Measurements from ENCODE around the gene IMPDH1. TPM values are rescaled to one million over a fixed set of nuclear protein-coding genes. Genes with fewer than 3 reads are reported as not detected.

The IMPDH1 gene
- total RNA-seq, 1 donor = 39.7 TPM

DNA sequence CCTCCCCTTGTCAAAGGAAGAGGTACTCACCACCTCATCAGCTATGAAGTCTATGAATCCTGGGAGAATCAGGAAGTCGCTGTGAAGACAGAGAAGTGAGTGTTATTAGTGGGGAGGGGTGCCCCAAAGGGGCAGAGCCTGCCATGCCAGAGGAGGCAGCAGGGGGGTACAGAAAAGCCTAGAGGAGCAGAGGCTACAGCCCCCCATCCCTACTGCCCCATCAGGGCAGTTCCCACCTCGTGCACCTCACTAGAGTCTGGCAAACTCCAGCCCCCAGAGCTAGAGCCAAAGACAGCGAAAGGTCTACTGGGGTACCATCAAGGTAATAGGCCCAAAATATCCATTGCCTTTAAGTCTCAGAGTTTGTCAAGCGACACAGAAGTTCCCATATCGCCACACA lies 6.1 kb downstream of the IMPDH1 start:
- H3K9me3 ChIP-seq (ENCODE audit: low read depth, low read length) = no peaks in the 10 kb centered on the region
- H3K4me3 ChIP-seq (ENCODE audit: low read length) = no peak overlapping the region
- H3K27me3 ChIP-seq (ENCODE audit: insufficient read depth, low read length) = no peaks in the 10 kb centered on the region

DNA sequence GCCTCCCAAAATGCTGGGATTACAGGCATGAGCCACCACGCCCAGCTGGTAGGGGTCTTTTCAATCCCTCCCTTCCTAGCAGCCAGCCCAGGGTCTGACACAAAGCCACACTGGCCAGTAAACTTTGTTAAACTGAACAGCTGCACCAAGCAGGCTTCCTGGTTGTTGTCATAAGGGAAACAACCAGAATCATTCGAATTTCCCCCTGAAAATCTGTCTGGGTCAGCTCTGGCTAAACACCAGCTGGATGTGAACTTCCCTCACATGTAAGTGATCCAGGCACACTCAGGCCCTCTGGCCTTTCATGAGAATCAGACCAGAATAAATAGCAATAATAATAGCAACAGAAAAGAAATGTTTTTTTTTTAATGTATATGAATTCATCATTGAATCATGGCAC lies 7.4 kb downstream of the IMPDH1 start:
- peaks cover 32% of the 10 kb centered on the region for H3K4me1 ChIP-seq (ENCODE audit: insufficient read depth, low read length)

More for the DNA sequence above, 6.1 kb downstream of the IMPDH1 start:
- H3K4me1 ChIP-seq (ENCODE audit: insufficient read depth, low read length) = peaks cover 44% of the 10 kb centered on the region

DNA sequence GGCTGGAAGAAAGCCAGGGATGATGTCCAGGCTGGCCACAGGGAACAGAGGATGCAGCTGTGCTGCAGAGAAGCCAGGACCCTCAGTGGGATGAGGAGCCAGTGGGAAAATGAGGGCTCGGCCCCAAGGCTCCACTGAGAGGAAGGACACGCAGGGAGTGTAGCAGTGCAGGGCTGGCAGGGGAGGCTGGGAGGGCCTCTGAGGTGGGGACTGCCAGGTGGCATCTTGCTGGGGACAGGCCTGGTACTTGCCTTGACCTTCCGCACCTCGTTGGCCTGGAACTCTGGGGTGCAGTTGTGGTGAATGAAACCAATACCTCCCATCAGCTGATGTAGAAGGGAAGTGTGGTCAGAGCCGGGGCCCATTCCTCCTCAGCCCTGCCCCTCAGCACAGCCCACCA lies 9.2 kb downstream of the IMPDH1 start:
- Histone ChIP-seq H3K27me3 (ENCODE audit: insufficient read depth, low read length) (no peaks in the 10 kb centered on the region), H3K4me1 (ENCODE audit: insufficient read depth, low read length) (peaks cover 20% of the 10 kb centered on the region), H3K9me3 (ENCODE audit: low read depth, low read length) (no peaks in the 10 kb centered on the region), H3K4me3 (ENCODE audit: low read length) (no peak overlapping the region)

More for the DNA sequence above, 7.4 kb downstream of the IMPDH1 start:
- Histone ChIP-seq H3K4me3 (ENCODE audit: low read length) (no peak overlapping the region), H3K27me3 (ENCODE audit: insufficient read depth, low read length) (no peaks in the 10 kb centered on the region), H3K9me3 (ENCODE audit: low read depth, low read length) (no peaks in the 10 kb centered on the region)

DNA sequence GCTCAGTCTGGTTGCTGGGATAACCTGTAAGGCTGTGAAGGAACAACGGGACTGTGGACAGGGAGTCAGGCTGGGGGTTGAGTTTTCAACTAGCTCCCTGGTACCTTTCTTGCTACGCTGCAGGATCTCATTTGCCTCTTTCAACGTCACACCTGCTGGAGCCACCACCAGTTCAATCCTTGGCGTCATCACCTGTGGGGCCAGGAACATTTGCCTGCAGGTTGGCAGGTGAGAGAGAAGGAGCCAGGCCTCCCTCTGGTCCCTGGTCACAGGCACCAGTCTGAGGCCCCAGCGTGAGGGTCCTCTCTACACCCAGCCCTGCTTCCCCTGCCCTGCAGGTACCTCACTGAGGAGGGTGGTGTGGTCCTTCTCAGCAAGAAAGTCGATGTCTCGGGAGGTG lies 9.8 kb downstream of the IMPDH1 start:
- Histone ChIP-seq H3K4me1 (ENCODE audit: insufficient read depth, low read length) (peaks cover 15% of the 10 kb centered on the region), H3K27me3 (ENCODE audit: insufficient read depth, low read length) (no peaks in the 10 kb centered on the region), H3K4me3 (ENCODE audit: low read length) (no peak overlapping the region), H3K9me3 (ENCODE audit: low read depth, low read length) (no peaks in the 10 kb centered on the region)

DNA sequence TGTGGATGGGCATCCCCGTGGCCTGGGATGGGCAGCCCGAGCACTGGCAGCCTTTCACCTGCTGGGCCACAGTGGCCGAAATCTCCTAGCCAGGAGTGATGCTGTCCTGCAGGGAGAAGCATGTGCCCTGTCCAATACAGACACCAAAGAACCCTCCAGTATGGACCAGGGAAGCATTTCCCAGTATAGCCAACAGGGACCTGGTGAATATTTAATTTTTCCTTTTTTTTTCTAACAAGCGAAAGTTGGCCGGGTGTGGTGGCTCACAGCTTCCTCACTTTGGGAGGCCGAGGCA lies 11.0 kb downstream of the IMPDH1 start:
- Histone ChIP-seq H3K9me3 (ENCODE audit: low read depth, low read length) (no peaks in the 10 kb centered on the region), H3K27me3 (ENCODE audit: insufficient read depth, low read length) (no peaks in the 10 kb centered on the region), H3K4me1 (ENCODE audit: insufficient read depth, low read length) (peaks cover 3% of the 10 kb centered on the region), H3K4me3 (ENCODE audit: low read length) (no peak overlapping the region)

DNA sequence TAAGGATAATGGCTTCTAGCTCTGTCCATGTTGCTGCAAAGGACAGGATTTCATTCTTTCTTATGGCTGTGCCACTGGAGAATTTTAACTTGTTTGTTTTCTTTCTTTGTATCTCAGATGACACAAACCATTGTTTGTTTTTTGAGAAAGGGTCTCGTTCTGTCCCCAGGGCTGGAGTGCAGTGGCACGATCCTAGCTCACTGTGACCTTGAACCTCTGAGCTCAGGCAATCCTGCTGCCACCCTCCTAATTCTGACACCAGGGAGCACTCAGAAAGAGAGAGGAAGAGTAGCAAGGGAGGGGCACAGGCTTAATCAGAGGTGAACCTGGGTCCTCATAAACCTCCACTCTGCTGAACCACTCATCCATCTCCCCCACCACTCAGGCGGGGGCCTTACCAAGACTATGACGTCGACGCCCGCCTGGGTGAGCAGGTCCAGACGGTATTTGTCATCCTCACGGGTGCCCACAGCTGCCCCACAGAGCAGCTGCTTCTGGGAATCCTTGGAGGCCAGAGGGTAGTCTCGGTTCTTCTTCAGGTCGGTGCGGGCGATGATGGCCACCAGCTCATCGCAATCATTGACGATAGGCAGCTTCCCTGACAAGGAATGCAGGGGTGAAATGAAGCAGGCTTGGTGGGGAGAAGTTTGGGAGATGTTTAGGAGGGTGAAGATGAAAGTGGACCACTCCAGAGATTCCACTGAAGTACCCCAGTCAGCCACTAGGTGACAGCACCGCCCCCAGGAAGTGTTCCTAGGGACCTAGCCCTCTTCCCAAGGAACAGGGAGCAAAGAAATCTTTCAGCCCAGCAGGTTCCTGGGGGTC lies 11.6 kb downstream of the IMPDH1 start:
- no peaks in the 10 kb centered on the region for H3K4me1 ChIP-seq (ENCODE audit: insufficient read depth, low read length)
- H3K27me3 ChIP-seq (ENCODE audit: insufficient read depth, low read length) = no peaks in the 10 kb centered on the region
- H3K9me3 ChIP-seq (ENCODE audit: low read depth, low read length) = no peaks in the 10 kb centered on the region
- H3K4me3 ChIP-seq (ENCODE audit: low read length) = no peak overlapping the region

DNA sequence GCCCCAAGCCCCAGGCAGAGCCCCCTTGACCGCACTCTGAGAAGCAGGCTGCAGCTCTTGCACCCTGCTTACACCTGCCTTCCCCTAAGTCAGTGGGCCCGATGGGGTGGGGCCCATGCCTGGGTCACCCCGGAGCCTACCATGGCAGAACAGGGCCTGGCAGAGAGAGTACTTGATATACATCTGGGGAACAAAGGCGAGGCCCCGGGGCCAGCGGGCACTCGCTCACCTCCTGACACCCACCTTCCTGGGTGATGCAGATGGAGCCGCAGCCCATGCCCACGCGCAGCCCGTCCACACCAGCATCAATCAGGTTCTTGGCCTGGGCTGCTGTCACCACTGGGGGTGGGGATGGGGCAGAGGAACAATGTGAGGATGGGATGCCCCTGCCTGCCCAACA lies 13.4 kb downstream of the IMPDH1 start:
- Histone ChIP-seq H3K4me1 (ENCODE audit: insufficient read depth, low read length) (peaks cover under 1% of the 10 kb centered on the region), H3K27me3 (ENCODE audit: insufficient read depth, low read length) (no peaks in the 10 kb centered on the region), H3K9me3 (ENCODE audit: low read depth, low read length) (no peaks in the 10 kb centered on the region), H3K4me3 (ENCODE audit: low read length) (no peak overlapping the region)

DNA sequence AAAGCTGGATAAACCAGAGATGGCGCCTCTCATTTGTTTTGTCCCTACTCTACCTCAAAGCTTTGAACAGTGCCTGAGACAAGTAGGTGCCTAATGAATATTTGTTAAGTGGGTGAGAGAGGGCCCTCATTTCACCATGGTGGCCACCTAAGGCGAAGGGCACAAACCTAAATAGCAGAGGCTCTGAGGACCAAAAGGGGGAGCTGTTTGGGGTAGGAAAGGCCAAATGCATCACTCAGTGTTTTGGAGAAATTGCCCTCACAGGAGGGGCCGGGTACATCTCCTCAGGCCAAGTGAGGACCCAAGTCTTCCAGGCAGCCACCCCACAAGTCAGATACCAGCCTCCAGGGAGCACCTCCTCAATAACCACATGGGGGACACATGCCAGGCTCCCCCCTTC lies 14.0 kb downstream of the IMPDH1 start:
- Histone ChIP-seq H3K4me3 (ENCODE audit: low read length) (no peak overlapping the region), H3K27me3 (ENCODE audit: insufficient read depth, low read length) (no peaks in the 10 kb centered on the region), H3K9me3 (ENCODE audit: low read depth, low read length) (no peaks in the 10 kb centered on the region), H3K4me1 (ENCODE audit: insufficient read depth, low read length) (peaks cover 5% of the 10 kb centered on the region)

DNA sequence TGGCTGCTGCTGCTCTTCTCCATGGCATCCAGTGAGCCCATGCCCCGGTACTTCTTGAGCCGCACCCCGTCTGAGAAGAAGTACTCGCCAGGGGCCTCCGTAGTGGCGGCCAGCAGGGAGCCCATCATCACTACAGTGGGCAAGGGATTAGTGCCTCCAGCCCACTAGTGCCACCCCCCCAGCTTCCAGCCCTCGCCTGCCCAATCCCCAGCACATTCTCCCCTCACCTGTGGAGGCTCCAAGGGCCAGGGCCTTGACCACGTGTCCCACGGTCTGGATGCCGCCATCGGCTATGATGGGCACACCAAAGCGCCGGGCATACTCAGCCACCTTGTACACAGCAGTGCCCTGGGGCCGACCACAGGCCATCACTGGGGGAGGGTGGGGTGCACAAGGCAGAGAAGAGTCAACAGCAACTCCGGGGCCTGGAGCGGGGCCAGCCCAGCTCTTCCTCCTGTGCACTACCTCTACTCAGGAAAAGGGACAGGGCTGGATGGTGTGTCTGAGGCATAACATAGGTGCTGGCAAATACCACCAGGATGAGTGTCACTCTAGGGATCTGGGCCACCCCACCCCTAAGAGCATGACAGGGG lies 14.8 kb downstream of the IMPDH1 start:
- Histone ChIP-seq H3K27me3 (ENCODE audit: insufficient read depth, low read length) (no peaks in the 10 kb centered on the region), H3K4me3 (ENCODE audit: low read length) (no peak overlapping the region), H3K4me1 (ENCODE audit: insufficient read depth, low read length) (peaks cover 5% of the 10 kb centered on the region), H3K9me3 (ENCODE audit: low read depth, low read length) (no peaks in the 10 kb centered on the region)

DNA sequence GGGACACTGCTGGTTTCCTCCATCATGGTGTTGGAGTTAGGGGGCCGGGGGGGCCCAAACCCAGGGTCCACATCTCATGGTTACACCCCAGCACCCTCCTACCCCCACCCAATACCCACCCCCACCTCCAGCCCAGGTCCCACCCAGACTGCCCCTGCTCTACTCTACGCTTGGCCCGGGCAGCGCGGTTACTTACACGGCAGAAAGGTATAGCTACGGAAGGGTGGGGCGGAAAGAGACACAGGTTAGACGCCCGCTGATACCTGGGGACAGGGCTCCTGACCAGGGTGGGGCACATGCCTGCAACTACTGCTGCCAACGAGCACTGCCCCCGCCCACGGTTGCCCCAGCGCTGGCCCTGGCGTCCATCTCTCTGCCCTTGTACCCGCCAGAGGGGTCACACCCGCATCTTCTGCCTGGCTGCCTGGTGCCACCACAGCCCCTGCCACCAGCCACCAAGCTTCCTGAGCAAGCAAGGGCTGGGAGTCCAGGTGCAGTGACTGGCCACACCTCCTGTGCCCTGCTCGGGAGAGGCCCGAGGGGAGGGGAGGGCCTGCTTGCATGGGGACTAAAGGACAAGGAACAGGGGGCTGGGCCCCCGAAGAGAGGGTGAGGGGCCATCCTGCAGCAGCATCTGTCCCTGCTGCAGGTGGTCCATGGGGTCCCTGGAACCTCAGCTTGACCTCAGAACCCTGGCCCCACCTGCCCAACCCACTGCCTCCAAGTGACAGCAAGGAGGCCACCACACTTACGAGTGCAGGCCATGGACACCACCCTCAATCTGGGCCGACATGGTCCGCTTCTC lies 16.1 kb downstream of the IMPDH1 start:
- H3K4me3 ChIP-seq (ENCODE audit: low read length) = no peak overlapping the region
- H3K4me1 ChIP-seq (ENCODE audit: insufficient read depth, low read length) = peaks cover 5% of the 10 kb centered on the region
- H3K27me3 ChIP-seq (ENCODE audit: insufficient read depth, low read length) = no peaks in the 10 kb centered on the region
- no peaks in the 10 kb centered on the region for H3K9me3 ChIP-seq (ENCODE audit: low read depth, low read length)

DNA sequence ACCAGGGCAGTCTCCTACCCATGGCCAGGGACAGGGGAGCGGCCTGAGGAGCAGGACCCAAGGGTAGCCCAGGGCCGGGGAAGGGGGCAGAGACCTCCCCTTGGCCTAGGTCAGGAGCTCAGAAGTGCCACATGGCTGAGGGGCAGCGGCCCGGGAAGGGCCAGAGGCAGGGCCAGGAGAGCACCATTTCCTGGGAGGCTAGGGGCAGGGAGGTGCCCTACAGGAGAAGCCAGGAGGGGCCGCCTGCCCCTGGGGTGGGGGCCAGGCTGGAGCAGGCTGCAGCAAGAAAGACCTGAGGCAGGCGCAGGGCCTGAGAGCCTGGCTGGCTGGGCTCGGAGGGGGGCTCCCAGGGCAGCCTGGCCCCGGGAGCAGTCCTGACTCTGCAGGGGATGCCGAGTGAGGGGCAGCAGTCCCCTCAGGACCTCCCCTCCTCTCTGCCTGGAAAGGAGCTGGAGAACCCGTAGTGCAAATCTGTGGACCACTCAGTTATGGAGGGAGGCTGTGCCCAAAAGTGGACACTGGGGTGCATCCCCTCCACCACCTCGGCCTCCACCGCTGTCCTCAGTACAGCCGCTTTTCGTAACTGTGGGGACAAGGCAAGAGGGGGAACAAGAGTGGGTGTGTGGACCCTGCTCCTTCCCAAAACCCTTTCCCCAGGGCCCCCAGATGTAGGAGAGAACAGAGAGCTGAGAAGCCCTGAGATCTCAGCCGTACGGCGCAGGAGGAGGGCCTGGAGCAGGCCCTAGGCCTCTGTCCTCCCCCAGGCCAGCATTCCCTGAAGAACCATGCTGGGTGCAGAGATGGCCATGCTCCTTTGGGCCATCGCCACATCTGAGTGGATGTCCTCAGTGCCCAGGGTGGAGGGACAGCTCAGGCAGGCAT lies 17.1 kb downstream of the IMPDH1 start:
- Histone ChIP-seq H3K27me3 (ENCODE audit: insufficient read depth, low read length) (no peaks in the 10 kb centered on the region), H3K4me3 (ENCODE audit: low read length) (no peak overlapping the region), H3K4me1 (ENCODE audit: insufficient read depth, low read length) (peaks cover 11% of the 10 kb centered on the region), H3K9me3 (ENCODE audit: low read depth, low read length) (no peaks in the 10 kb centered on the region)

DNA sequence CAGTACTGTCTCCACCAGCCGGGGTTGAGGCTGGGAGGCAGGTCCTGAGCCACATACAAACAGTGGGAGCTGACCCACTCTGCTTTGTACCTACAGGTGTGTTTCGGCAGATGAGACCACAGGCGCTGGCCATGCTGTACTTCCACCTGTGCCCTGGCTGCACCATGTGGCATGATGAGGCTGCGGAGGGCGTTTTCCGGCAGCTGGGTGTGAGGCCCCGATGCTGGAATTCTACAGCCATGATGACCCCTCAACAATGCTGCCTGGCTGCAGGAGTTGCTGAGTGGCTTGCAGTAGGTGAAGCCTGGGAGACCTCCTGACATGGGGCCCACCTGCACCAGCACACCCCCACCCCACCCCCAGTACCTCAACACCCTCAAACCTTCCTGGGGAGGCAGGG lies 18.0 kb downstream of the IMPDH1 start:
- peaks cover 11% of the 10 kb centered on the region for H3K4me1 ChIP-seq (ENCODE audit: insufficient read depth, low read length)
- no peaks in the 10 kb centered on the region for H3K27me3 ChIP-seq (ENCODE audit: insufficient read depth, low read length)
- H3K9me3 ChIP-seq (ENCODE audit: low read depth, low read length) = no peaks in the 10 kb centered on the region
- no peak overlapping the region for H3K4me3 ChIP-seq (ENCODE audit: low read length)

DNA sequence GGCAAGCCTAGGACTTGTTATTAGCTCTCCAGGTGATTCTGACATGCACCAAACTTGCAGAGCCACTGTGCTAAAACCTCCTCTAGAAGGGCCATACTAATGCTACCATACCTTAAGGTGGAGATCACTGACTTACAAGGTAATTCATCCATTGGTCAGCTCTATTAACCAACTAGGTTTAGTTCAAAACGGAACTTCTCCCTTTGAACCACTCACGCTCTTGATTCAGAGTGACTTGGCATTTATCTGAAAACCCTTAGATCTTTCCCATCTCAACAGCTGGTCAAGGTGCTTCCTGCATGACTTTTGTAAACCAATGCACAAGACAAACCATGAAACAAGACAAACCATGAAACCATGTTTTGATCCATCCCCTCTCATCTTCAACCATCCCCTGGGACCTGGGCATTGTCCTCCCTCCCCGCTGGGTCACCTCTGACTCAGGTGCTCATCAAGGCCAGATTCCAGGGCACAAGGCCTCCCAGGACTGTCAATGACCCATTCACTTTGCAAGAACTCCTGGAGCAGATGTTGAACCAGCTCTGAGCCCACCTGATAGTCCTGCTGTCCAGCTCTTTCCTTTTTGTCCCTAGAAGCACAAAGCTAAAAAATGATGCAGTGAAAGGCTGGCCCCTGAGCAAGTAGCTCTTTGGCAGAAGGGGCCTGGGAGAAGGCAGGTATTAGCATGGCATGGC lies 18.8 kb downstream of the IMPDH1 start:
- Histone ChIP-seq H3K4me3 (ENCODE audit: low read length) (no peak overlapping the region), H3K4me1 (ENCODE audit: insufficient read depth, low read length) (peaks cover 11% of the 10 kb centered on the region), H3K9me3 (ENCODE audit: low read depth, low read length) (no peaks in the 10 kb centered on the region), H3K27me3 (ENCODE audit: insufficient read depth, low read length) (no peaks in the 10 kb centered on the region)

DNA sequence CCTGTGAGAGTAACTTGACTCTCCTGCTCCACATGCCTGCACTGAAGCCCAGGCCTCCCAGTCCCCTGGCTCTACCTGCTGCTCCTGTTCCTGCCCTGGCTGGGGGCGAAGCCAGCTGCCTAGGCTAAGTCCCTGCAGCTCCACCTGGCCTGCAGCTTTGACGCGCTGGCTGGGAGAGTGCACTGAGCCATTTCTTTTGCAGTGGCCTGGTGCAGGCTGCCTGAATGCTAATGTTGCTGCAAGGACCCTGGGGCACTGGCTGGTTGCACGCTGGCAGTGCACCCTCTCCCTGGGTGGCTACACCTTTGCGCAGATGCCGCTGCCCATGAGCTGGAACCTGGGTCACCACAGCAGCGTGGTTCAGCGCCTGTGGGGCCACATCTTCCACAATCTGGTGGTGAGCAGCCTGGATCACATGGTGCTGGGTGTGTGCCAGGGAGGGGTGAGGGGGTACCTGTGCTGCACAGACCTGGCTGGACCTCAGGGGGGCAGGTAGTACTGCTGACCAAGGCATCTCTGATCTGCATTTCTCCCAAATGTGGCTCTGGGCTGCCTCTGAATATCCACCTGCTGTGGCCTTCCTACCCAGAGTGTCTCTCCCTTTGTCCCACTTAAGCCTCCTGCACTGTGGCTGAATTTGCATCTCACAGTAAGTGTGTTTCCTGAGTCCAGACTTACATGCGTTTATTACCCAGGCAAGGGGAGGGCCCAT lies 20.0 kb downstream of the IMPDH1 start:
- Histone ChIP-seq H3K4me3 (ENCODE audit: low read length) (no peak overlapping the region), H3K27me3 (ENCODE audit: insufficient read depth, low read length) (no peaks in the 10 kb centered on the region), H3K4me1 (ENCODE audit: insufficient read depth, low read length) (peaks cover 11% of the 10 kb centered on the region), H3K9me3 (ENCODE audit: low read depth, low read length) (no peaks in the 10 kb centered on the region)
